HG02943 (cell line): Measurements from ENCODE around the gene PPM1D.
"Not testable (repeated sequence)": the region's sequence is repeated elsewhere in the genome, so short reads cannot be mapped to it uniquely, and the experiment has no call there.

ENCODE experiments used
- ATAC-seq: cut with Tn5 transposase; IDR thresholded peaks from one replicate; pipeline ENCODE4 v1.9.1; 2021; ENCODE audit warnings: mild to moderate bottlenecking, low read depth, moderate library complexity; ENCODE audit not compliant: unreplicated experiment

PPM1D gene

DNA sequence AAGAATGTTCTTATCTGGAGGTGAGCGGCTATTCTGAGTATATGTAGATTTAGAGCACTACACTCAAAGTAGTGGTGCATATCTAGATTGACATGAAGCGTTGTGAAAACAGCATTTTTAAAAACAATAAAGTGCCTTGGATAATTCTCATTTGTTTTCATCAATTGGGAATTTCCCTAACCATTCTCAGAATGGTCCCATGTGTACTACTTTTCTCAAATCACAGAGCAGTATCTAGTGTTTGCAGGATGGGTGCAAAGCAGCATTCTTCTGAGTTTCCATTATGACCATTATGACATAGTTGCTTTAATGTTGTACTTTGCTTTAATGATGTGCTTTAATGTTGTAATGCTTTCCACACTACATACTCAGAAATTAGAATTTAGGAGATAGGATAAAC, 61.5 kb downstream of the PPM1D start:
- no peak for ATAC-seq

DNA sequence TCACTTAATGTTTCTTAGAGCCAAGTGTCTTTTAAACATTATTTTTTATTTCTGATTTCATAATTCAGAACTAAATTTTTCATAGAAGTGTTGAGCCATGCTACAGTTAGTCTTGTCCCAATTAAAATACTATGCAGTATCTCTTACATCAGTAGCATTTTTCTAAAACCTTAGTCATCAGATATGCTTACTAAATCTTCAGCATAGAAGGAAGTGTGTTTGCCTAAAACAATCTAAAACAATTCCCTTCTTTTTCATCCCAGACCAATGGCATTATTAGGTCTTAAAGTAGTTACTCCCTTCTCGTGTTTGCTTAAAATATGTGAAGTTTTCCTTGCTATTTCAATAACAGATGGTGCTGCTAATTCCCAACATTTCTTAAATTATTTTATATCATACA, 64.0 kb downstream of the PPM1D start:
- ATAC-seq: no peak

DNA sequence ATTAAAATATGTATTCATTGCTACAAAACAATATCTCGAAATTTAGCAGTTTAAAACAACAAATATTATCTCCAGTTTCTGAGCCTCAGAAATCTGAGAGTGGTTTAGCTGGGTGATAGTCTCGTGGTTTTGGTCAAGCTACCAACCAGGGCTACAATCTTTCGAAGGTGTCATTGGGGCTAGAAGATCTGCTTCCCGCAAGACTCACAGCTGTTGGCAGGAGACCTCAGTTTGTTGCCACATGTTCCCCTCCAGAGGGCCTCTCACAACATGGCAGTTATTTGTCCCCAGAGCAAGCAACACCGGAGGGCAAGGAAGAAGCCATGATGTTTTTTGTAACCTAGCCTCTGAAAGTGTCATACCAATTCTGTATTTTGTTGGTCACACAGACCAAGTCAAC, 65.6 kb downstream of the PPM1D start:
- no peak for ATAC-seq

DNA sequence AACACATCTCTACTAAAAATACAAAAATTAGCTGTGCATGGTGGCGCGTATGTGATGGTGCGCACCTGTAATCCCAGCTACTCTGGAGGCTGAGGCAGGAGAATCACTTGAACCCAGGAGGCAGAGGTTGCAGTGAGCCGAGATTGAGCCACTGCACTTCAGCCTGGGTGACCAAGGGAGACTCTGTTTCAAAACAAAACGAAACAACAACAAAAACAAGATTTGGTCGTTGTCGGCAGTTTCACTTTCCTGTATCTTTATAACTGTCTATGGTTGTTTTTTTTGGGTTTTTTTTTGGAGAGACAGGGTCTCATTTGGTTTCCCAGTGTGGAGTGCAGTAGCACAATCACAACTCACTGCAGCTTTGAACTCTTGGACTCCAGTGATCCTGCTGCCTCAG, 68.7 kb downstream of the PPM1D start:
- ATAC-seq: not testable (repeated sequence)

DNA sequence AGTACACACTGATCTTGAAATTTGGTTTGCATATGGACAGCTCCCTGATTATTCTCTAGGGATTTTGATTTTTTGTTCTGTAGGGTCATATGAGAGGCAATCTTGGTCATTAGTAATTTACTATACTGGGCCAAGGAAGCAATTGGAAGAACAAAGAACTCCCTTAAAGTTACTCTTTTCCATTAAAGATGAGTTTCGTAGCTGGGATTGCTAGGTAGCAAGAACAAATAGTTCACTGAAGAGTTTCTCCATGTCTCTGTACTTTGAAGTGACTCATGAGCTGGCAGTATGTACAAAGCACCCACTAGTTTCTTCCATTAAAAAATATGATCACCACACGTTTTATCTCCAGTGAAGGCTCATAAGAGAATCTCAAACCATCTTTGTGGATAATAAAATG, 71.5 kb downstream of the PPM1D start:
- ATAC-seq: no peak

DNA sequence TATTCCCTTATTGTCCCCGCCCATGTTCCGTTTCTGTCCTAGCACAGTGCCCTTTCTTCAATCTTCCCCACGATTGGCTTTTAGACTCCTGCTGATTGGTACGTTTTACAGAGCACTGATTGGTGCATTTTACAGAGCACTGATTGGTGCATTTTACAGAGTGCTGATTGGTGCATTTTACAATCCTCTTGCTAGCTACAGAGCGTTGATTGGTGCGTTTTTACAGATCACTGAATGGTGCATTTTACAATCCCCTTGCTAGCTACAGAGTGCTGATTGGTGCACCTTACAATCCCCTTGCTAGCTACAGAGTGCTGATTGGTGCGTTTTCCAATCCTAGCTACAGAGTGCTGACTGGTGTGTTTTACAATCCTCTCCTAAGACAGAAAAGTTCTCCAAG, 74.6 kb downstream of the PPM1D start:
- ATAC-seq: not testable (repeated sequence)

DNA sequence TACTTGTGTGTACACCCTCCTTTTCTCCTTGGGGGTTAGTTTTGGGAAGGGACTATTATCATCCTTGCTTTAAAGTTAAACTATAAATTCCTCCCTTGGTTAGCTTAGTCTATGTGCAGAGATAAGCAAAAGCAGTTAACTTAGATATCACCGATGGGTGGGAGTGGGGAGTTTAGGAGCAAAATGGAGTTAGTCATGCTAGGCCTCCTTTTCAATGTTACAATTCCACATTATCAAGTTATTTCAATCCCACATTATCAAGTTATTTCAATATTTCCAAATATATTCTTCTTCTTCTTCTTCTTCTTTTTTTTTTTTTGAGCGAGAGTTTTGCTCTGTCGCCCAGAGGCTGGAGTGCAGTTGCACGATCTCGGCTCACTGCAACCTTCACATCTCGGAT, 76.0 kb downstream of the PPM1D start:
- no peak for ATAC-seq

DNA sequence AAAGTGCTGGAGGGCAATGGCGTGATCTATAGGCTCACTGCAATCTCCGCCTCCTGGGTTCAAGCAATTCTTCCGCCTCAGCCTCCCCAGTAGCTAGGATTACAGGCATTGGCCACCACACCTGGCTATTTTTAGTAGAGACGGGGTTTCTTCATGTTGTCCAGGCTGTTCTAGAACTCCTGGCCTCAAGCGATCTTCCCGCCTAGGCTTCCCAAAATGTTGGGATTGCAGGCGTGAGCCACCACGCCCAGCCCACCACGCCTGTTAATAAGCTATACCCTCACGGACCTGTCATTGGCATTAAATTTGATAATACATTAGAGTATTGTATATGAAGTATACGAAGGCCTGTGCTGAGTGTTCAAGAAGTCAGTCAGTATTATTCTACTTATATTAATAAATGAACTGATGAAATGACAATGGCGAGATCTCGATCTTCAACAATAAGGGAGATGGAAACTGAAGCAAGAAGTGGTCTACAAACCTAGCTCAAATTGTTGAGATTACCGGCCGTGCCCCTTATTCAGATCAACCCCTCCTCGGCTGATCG, 76.8 kb downstream of the PPM1D start:
- ATAC-seq: no peak

DNA sequence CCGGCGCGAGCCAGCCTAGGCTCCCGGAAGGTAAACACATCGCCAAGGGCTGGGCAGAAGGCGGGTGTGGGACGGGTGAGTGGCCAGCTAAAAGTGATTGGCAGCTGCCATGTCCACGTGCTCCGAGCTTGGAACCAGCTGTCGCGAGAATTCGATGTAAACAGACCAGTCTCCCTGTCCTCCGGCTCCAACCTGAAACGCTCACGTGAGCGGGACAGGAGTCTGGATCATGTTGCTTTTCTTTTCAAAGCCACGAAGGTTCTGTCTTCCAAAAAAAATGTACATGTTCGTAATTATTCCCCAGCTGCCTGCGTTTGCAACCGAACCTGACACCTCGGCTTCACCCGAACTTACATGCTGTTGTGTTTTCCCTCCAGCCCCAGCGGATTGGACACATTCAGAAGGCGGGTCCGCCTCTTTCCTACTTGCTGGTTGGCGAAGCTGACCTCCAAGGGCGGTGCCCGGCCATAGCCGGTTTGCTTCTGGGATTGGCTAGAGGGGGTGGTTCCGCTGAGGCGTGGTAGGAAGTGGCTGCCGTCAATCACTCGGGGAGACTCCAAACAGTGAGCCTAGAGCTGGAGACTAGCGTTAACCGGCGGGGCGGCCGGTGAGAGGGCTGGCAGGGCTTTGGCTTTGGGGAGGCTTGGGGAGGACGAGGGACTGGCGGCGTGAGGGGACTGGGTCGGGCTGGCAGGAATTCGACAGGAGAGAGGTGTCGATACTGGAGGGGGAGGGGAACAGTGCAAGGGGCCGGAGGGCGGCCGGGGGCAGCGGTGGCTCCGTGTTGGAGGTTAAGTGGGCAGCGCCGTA, 77.5 kb downstream of the PPM1D start, which contains the start of gene BCAS3:
Gene BCAS3 (plus strand): TSS at position 544 of the 810 bp plus-strand sequence.
- ATAC-seq: peak; percentile 96

DNA sequence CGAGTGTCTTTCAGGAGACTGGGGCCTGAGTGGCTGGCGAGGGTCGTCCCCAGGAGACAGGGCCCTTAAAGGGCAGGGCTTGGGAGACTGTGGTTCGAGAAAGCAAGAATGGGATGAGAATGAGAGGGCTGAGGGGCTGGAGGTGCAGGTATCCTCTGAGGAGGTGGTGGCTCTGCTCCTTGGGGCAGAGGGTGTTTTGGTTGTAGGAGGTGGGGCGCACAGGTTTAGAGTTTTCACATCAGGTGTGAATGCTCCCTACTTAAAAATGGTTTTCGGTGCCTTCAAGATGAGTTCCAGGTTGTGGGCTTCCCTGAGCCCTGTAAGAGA, 78.1 kb downstream of the PPM1D start:
- ATAC-seq: no peak

DNA sequence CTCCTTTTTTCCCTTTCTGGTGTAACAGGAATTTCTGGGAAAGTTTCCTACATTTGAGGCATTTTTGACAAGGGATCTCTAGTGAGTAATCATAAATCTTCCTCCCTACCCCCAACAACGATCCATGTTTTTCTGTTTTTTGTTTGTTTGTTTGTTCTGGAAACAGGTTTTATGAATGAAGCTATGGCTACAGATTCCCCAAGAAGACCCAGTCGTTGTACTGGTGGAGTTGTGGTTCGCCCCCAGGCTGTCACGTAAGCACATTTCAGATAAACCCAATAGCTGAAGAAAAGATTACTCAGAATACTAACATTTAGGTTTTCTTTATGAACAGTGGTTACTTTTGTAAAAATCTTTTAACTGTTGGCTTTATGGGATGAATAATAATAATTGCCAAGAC, 79.3 kb downstream of the PPM1D start:
- no peak for ATAC-seq

DNA sequence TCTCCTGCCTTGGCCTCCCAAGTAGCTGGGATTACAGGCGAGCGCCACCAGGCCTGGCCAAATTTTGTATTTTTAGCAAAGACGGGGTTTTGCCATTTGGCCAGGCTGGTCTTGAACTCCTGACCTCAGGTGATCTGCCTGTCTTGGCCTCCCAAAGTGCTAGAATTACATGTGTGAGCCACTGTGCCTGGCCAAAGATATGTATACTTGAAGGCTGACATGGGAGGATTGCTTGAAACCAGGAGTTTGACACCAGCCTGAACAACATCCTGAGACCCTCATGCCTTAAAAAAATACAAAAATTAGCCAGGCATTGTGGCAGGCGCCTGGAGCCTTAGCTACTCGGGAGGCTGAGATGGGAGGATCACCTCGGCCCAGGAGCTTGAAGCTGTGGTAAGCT, 80.8 kb downstream of the PPM1D start:
- no peak for ATAC-seq

DNA sequence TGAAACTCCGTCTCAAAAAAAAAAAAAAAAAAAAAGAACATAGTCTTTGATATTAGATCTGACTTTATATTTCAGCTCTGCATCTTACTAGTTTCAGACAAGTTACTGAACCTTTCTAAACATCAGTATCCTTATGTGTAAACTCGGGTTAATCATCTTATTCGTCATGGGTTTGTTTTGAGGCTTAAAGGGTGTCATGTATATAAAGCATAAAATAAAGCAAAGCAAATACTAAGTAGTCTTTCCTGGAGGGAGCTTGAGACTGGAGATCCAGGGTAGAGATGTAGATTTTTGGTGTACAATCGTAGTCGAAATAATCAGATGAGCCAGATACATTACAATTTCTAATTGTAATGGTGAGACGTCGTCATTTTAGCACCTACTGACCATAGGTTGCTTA, 85.4 kb downstream of the PPM1D start:
- no peak for ATAC-seq

DNA sequence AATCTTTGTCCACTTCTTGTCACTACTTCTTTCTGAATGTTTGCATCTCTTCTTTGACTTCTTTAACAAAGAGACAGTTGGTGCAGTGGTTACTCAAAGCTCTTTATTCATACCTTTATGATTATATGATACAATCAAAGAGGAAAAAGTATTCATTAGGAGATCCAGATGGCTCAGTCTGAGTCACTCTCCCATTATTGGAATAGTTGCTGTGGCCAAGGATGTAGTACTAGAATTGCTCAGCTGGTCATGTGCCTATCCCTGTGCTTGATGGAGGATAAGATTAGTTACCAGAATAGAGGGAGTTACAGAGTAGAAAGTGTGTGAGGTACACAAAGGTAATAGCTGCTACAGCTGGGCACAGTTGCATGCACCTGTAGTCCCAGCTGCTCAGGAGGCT, 96.0 kb downstream of the PPM1D start:
- ATAC-seq: no peak

DNA sequence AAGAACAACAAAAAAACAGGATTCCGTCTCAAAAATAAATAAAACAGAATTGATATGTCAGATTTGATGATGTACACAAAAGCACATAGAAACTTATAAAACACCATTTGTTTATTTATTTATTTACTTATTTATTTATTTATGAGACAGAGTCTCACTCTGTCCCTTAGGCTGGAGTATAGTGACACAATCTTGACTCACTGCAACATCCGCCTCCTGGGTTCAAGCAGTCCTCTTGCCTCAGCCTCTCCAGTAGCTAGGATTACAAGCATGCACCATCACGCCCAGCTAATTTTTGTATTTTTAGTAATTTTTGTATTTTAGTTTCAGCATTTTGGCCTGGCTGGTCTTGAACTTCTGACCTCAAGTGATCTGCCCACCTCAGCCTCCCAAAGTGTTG, 99.1 kb downstream of the PPM1D start:
- ATAC-seq: no peak

DNA sequence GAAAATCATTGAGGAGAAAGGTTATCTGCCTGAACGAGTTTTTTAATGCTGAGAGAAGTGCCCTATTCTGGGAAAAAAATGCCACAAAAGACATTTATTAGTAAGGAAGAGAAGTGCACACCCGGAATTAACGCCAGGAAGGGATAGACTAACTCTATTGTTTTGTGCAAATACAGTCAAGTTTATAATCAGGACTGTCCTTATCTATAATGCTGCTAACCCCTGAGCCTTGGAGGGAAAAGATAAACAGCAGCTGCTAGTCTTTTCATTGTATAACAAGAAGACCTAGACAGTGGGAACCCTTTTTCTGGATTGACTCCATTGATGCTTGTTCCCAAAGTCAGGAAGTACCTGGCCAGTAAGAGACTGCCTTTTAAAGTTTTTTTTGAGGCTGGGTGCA, 104.2 kb downstream of the PPM1D start:
- no peak for ATAC-seq

DNA sequence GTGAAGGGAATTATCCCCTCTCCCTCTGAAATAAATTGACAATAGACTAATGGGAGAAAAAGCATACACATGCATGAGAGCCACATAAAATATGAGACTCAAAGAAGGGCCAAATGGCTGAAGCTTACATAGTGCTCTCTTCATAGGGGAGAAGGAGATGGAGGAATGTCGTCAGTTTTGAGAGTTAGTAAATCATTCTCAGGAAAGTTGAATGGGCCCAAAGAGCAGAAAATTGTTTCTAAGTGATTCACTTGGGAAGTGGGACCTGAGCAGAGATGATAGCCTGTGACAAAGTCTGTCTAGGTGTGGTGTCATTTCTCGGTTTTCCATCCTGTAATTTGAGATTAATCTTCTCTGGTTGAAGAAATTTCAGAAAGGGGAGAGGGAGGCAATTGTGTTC, 112.7 kb downstream of the PPM1D start:
- ATAC-seq: no peak

DNA sequence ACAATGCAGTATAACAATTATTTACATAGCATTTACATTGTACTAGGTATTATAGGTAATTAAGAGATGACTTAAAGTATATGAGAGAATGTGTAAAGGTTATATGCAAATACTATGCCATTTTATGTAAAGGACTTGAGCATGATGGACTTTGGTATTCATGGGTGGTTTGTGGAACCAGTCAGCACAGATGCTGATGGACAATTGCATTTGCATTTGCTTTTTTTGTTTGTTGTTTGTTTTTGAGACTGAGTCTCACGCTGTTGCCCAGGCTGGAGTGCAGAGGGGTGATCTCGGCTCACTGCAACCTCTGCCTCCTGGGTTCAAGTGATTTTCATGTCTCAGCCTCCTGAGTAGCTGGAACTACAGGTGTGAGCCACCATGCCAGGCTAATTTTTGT, 113.6 kb downstream of the PPM1D start:
- no peak for ATAC-seq
